Gastrocnemius medialis (tissue), 4 donors: Measurements from ENCODE around the gene MECP2.

Experiments
- CTCF ChIP-seq, 5 experiments: fragments of 450-650 bp in 3 of 5; fragments of 200-600 bp in 2 of 5; sonication (generic) in 2 of 5; IDR thresholded peaks in 4 of 5; conservative IDR thresholded peaks in 1 of 5; 1 replicate in 4 of 5; 2 replicates in 1 of 5; pipeline ENCODE4 v1.5.1; 2016 to 2019; ENCODE audit warnings: antibody characterized with exemption in 5 of 5, mild to moderate bottlenecking in 3 of 5, moderate library complexity in 3 of 5
- POLR2A ChIP-seq, 2 donors: fragments of 450-650 bp; IDR thresholded peaks; one replicate each; pipeline ENCODE4 v1.6.1; 2017; ENCODE audit warnings: antibody characterized with exemption in 2 of 2, mild to moderate bottlenecking in 2 of 2, moderate library complexity in 2 of 2

- TF ChIP-seq CTCF (IDR thresholded peaks at IDR 0.05 in 4 of 5, conservative IDR thresholded peaks at IDR 0.05 in 1 of 5) = no peak
- TF ChIP-seq POLR2A (IDR thresholded peaks at IDR 0.05) = no peak
Measured at GRCh38 chrX:154038656-154039055, 58.9 kb downstream of the MECP2 start.
